DMS79 (cell line): ENCODE data around the gene SPANXA1.
"Not testable (repeated sequence)": the region's sequence is repeated elsewhere in the genome, so short reads cannot be mapped to it uniquely, and the experiment has no call there.

ENCODE experiments used
- DNase-seq: peaks from one replicate; lab custom pipeline; 2025; lab: John Stamatoyannopoulos, UW

The SPANXA1 gene, protein sequence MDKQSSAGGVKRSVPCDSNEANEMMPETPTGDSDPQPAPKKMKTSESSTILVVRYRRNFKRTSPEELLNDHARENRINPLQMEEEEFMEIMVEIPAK

GRCh38 chrX:141584638-141585037 is at the start of gene SPANXA1:
TSS of gene SPANXA1 (minus strand) at chrX:141584738. CDS start at chrX:141584678, 60 bp downstream.
- DNase-seq: not testable (repeated sequence)

- no peak for DNase-seq
Measured at GRCh38 chrX:141632124-141632523, 47.6 kb upstream of the SPANXA1 start.

- no peak for DNase-seq
Measured at GRCh38 chrX:141619336-141619735, 34.8 kb upstream of the SPANXA1 start.

GRCh38 chrX:141609111-141609510 is 24.6 kb upstream of the SPANXA1 start:
- DNase-seq: no peak

DNA sequence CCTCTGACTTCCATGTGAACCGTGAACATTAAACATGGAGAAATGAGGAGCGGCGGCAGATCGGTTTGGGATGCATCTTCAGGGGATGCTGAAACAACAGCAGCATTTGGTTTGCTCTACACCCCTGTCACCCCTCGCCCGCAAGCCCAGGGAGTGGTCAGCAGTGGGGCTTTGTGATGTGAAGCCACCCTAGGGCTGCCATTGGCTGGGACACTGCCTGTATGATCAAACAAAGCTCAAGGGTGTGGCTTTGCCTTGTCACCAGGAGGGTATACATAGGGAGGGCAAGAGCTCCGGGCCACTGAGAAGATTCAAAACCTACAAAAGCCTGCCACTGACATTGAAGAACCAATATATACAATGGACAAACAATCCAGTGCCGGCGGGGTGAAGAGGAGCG is 4.9 kb upstream of the SPANXA1 start, which contains the start of gene SPANXA2:
TSS of gene SPANXA2 (plus strand) at position 301 of the 400 bp plus-strand sequence. CDS start at position 361, 60 bp downstream.
- not testable (repeated sequence) for DNase-seq

- DNase-seq: not testable (repeated sequence)
Measured at GRCh38 chrX:141542551-141542950, 42.0 kb downstream of the SPANXA1 start.
